Measurements from ENCODE around the gene SLC9A5.

Gene SLC9A5

DNA sequence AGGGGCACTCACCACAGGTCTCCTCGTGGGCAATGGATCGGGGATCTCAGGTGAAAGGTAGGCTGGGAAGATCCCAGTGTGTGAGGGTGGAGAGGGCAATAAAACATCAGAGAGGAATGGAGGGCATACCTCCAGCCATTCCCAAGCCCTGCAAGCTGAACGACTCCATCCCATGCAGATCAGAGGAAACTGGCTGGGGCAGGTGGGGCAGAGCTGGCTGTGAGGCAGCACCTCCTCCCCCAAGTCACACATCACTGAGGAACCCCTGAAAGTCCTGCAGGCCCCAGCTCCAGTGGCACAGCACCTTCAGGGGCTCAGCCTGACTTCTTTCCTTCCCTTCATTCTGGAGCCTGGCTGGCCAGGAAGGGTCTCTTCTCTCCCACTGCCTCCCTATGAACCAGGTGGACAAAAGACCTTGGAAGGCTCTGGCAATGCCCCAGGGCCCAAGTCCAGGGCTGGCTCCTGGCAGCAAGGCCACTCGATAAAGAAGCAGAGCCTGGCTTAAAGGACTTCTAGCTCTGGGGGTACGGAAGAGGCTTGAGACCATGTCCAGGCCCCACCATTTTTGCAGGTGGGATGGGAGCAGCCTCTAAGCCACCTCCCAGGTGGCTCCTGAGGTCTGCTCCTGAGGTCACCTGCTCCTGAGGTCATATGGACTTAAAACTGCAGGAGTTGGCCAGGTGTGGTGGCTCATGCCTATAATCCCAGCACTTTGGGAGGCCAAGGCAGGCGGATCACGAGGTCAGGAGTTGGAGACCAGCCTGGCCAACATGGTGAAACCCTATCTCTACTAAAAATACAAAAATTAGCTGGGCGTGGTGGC is 35.4 kb upstream of the SLC9A5 start:
- DNase-seq, result no peak

DNA sequence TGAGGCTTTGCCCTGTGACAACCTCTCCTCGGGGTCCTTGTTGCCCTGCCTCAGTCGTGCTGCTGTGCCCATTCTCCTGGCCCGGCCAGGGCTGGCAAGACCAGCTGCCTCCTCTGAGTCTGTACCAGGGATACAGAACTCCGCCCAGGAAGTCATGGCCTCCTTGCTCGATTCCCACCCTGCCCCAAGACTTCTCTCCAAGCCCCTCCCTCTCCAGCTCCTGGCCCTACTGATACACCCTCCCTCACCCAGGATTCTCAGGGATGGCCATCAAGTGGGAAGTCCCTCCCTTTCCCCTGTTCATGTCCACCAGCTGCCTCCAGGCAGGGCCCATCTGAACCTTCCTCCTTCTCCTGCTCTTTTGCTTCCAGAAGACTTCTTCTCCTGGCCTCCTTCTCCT is 33.1 kb upstream of the SLC9A5 start:
- no peak for DNase-seq

DNA sequence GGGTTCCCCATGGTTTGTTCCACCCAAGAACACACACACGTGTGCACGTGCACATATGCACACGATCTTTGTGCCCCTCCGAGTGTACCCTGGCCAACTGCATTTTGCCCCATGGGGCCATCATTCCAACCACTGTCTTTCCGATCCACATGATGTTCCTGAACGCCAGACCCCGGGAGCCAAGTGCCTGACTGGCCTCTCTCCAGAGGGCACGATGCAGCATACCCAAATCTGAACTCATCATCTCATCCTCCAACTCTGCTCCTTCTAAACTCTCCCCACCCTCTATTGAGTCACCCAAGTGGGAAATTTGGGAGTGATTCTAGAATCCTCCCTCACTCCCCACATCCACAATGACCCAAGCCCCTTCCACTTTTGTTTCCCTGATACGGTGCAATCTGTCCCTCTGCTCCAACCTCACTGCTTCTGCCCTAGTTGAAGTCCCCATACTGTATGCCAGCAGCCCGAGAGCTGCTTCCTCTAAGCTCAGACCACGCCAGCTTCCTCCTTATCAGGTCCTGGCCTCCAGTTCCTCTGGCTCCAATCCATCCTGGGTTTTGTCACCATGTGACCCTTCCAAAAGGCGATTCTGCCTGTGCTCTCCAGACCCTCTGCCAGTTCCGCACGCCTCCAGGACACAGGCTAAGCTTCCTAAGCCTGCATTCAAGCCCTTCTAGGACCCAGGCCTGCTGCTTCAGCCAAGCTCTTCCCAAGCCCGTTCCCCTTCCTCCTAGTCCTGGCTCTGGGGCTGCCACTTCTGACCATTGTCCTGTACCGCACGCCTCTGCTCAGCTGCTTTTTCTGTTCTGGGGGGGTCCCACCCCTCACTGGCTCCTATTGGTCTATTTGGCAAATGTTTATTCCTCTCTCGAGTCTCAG is 31.9 kb upstream of the SLC9A5 start:
- DNase-seq, result no peak

DNA sequence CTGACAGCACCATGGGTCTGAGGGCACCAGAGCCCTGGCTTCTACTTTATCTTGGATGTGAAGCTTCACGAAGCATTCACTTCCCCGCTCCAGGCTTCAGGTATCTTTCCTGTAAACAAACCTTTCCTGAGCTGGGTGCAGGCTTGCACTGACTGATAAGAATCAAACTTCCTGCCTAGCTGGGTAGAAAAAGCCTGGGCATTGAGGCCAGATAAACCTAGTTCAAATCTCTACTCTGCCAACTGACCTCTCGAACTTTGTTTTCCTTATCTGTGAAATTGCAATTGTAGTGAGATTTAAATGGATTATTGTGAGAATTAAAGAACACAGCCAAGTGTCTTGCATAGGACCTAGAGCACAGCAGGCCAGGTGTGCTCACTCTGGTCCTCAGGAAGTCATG is 24.8 kb upstream of the SLC9A5 start:
- DNase-seq, result no peak

DNA sequence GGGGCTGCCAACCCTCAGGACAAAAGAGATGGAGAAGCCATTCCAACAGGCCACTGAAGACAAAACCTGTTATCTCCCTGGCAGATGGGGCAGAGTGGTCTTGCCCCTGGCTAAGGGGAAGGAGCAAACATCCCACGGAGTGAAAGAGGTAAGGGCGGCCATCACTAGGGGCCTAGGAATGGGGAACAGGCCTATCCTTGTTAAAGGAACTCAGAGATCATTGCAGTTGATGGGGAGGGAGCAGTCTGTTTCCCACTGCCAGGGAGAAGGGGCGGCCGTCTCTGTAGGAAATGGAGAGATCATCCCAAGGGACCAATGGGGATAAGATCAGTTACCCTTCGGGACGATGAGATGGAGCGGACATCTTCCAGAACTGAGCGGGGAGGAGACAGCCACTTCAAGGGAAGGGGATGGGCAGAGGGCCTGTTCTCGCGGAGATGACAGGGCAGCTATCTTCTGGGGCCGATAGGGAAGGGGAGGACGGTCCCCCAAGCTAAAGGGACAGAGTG is 22.4 kb upstream of the SLC9A5 start:
- DNase-seq, result no peak

DNA sequence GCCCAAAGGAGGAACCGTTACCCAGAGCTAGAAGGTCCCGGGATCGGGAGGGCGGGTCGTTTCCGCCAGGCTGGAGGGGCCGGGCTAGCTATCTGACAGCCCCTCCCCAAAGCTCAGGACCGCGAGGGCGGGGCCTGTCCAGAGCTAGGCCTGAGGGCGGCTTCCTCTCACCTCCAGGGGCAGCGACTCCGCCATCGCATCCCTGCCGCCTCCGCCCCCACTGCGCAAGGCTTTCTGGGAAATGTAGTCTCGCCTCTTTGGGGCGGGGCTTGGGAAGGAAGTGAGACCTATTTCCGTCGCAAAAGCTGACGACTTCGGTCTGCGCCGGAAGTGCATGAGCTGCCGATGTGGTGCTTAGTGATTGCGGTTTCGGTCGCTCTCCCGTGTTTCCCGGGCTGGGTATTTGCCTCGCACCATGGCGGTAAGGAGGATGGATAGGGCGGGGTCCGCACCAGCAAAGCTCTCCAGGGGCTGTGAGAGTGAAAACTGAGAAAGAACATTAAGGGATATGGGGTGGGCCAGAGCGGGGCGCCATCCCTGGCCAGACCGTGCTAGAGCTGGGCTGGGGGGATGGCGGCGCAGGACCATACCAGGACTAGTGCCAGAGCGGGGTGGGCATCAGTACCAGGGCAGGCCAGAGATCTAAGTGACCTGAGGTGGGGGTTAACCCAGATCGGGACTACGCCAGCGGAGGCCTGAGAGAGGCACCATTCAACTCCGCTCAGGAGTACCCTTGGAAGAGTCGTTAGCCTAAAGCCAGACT is 21.8 kb upstream of the SLC9A5 start, which contains the start of gene TMEM208:
TMEM208 (plus strand) TSS at position 327 of the 763 bp plus-strand sequence; CDS start at position 416, 89 bp downstream.
- DNase-seq, result peak; percentile 98

DNA sequence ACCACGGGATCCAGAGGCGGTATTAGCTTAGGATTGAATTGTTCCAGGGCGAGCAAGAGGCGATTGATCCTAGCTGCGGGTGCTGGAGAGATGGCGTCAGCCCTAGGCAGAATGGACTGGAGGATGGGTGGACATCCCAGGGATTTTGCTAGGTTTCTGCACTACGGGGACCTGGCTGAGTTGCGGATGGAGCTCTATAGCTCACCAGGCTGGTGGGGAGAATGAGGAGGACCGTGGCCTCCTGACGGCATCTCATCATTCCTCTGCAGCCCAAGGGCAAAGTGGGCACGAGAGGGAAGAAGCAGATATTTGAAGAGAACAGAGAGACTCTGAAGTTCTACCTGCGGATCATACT is 21.2 kb upstream of the SLC9A5 start:
- DNase-seq, result no peak

DNA sequence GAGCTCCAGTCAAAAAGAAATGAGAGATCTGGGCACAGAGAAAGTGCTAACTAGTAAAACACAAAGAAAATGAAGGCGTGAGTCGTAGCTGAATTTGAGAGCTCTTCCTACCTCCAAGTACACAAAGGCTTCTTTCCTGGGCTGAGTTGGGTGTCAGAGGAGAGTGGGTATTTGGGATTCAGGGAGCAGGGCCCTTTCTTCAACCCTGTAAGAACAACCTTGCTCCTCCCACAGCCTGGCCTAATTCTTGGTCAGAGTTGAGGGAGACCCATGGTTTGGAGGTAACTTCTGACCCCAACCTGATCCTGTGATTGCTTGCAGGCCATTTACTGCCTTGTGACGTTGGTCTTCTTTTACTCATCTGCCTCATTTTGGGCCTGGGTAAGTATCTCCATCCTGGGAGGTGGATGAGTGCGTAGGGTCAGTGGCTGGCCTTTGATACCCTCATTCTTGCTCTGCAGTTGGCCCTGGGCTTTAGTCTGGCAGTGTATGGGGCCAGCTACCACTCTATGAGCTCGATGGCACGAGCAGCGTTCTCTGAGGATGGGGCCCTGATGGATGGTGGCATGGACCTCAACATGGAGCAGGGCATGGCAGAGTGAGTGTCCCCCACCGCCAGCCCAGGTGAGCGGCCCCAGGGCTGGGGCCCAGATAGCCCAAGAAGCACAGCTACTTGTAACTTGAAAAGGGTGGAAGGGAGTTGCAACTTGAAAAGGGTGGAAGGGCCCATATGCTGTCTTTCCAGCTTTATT is 20.6 kb upstream of the SLC9A5 start:
- DNase-seq, result no peak

DNA sequence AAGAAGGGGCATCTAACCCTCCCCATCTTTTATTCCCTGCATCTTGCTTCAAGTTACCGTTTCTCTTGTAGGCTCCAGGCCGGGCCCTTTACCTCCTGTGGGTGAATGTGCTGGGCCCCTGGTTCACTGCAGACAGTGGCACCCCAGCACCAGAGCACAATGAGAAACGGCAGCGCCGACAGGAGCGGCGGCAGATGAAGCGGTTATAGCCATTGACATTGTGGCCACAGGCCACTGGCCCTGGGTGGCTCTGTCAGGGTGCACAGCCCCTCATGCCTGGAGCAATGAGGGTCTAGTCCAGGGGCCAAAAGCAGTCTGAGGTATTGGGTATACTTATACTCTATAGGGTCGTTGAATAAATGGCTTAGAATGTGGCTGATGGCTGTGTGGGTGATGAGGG is 19.9 kb upstream of the SLC9A5 start:
- DNase-seq, result no peak

DNA sequence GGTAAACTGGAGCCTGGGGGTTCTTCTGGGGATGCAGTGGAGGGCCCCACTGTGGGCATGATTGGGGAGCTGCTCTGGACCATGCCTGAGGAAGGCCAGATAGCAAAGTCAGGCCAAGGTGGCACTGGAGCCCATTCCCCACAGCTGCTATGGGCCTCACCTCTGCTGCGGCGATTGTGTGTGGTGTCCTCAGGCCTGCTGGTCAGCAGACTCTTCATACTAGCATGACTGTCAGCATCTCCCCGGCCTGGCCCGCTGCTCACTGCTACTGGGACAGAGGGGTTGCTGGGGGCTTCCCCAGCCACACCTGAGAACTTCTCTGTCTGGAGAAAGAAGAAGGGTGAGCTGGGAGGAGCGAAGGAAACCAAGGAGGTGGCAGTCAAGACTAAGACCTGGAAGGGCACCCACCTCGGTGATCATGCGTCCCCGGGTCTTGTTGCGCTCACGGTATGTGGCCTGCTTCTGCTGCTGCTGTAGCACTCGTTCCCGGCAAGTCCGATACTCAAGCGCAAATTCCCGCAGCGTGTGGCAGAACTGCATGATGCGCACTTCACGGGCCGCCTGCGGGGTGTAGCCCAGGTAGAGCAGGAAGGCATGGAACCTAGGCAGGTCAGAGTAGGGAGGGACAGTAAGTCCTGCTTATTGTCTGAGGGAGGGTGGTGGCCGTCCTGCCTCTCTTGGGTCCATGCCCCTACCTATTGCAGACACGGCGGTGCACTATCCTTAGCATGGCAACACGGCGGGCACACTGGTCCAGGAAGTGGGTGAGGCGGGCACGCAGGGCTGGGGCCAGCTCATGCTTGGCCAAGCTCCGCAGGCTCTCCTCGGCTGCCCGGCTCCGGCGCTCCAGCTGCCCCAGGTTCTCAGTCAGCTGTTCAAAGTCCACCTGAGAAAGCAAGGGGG is 18.6 kb upstream of the SLC9A5 start:
- no peak for DNase-seq

DNA sequence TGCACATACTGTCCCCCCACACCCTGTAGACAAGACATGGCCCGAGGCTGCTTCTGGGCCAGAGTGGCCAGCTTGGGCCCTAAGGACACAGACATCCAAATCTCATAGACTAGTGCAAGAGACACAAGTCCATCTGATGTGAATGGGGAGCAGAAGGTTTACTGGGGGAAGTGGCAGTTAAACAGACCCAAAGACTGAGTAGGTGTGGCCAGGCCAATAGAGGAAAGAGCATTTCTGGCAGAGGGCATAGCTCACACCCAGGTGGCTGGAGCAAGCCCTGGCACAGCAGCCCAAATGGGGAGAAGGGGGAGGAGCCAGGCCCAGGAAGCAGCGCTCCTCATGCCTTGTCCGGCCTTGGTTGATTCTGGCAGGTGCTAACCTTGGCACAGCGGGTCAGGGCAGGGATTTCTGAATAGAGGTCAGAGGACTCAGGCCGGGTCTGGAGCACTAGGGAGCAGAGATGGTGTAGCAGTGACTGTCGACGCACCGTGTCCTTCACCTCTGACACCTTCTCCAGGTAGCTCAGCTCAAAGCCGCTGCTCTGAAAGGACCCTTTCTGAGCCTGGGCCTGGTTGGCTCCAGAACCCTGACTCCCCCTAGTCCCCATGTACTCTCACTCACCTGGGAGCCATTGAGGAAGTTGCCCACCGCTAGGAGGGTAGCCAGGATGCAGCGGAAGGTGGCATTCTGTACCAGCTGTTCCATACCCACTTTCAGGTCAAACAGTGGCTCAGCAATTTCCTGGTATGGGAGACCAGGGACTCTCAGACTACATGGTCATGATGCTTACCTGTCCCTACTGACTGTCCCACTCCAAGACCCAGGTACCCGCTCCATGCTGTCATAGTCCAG is 17.7 kb upstream of the SLC9A5 start:
- DNase-seq, result no peak

DNA sequence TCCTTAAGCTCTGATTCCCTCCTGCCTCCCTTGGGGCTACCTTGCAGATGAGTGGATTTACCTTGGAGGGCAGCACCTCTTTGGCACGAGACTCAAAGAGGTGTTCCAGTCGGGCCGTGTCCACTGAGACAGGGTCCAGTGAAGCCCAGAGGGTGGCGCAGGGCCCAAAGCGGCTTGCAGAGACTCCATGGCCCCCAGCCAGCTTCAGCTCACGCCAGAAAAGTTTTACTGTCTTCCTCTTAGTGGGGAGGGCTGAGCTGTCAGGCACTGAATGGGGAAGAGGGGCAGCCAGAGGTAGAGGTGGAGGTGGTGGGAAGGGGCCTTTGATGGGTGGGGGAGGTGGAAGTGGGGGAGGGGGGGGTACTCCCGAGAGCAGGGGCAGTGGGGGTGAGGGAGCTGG is 15.2 kb upstream of the SLC9A5 start:
- DNase-seq, result no peak

DNA sequence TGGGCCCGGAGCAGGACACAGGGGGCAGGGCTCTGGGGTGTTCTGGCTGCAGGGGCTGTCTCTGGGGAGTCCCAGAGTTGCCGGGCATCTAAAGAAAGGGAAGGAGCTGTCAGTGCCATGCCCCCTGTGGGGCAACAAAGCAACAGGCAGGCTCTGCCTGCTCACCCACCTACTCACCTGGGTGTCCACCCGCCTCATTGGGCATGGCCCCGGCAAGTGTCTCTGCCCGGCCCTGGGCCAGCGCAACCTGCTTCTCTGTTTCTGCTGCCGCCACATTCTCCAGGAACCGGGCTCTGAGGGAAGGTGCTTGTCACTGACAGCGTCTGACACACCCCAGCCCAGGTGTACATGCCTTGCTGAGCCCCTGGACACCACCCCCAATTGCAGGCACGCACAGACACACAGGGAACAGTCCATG is 14.6 kb upstream of the SLC9A5 start:
- no peak for DNase-seq

DNA sequence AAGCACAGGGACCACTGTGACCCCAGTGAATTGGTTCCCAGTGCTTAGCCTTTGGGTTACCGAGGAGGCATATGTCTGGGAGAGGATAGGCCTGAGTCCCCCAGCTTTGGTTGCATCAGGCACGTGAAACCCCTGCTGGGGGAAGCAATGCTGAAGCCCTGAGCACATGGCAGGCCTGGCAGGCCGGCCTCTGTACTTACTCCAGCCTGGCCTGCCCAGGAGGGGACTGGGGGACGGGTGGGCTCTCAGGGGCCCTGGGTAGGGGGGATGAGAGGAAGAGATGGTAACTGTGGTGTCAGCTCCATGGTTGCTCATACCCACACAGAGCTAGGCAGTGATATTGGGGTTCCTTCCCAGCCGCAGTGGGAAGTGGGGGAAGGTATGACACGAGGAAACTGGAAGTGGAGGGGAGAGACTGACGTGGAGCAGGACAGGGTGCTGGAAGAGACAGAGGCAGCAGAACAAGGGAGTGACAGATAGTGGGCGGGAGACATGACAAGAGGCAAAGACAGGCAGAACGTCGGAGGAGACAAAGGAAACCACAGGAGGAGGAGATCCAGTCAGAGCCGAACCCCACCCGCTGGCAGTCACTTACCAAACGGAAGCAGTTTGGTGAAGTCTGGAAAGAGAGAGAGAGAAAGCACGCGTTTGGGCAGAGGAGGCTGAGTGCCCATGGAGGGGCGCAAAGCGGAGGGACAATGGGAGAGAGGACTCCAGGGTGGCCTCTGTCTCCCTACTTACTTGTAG is 12.8 kb upstream of the SLC9A5 start:
- no peak for DNase-seq

DNA sequence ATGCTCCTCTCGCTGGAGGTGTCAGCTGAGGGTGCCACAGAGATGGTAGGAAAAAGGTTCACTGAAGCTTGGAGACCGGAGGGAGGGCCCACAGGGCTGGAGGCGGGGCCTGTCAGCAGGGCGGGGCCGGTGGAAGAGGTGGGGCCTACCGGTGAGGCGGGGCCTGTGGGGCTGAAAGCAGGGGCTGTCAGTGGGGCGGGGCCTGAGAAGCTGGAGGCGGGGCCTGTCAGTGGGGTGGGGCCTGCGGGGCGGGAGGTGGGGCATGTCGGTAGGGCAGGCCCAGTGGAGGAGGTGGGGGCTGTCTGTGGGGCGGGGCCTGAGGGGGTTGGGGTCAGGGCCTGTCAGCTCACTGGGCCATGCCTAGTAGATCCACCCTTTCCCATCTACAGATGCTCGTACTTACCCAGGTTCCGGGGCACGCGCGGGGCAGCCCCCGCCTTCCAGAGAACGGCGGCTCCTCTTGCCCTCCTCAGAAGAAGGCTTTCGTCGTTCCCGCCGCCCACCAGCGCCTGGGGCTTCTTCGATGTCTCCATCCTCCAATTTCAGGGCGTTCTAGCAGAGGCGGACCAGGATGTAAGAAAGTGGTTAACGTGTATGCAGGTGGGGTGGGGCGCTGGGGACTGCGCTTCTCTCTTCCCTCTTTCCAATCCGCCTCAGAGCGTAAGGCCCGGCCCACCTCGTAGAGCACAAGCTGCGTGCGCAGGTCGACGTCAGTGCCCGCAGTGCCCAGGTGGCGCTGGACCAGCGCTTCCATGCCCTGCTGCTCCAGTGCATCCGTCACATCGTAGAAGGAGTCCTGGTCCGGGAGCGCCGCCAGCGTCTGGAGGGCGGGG is 12.0 kb upstream of the SLC9A5 start:
- no peak for DNase-seq

DNA sequence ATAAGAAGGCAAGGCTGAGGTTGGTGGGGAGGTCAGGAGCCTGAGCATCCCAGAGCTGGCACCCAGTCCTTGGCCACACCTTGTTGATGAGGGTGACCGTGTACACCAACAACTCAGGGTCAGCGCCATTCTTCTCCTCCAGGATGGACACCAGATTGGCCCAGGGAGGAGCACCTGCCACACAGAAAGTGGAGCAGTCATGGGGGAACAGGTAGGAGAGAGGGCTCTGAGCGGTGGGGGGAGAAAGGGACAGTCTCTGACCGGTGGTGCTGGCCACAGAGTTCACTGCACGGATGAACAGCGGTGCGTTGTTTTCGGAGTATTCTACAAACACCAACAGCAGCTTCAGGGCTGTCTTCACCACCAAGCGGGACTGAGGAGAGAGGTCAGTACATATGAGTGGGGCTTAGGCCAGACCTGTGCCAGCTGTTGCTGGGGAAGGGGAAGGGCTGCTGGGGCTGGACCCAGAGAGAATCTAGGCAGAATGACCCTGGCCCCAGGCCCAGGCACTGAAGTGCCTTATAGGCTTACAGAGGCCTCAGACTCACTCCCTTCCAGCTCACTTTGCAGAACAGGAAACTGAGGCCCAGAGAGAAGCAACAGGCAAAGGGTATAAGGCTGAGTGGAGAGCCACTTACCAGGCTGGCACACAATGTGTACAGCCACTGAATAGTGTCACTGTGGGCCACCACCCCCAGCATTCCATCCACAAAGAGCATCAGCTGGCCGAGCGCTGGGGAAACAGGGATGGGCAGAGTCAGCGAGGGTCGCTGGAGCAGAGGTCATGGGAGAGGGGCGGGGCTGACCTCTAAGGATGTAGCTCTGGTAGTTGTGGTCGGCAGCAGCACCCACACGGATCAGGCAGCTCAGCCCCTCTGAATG is 11.1 kb upstream of the SLC9A5 start:
- no peak for DNase-seq

DNA sequence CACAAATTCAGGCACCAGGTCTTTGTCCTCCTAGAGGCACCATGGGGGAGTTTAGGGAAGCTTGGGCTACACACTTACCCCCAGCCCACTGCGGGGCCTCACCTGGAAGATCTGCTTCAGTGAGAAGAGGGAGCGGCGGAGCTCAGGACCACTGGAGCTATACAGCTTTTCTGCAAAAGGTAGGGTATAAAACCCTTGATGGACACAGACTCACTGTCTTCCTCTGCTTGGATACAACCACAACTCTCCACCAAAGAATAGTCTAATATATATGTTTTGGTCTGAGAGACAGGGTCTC is 10.6 kb upstream of the SLC9A5 start:
- DNase-seq, result no peak

Measured in NCI-H1092 treated with DMSO at 0.1 percent for 48 hours (cell line).